Eye (tissue), 1 donor: ENCODE results near the gene CAGE1.
"Not testable (repeated sequence)": the region's sequence is repeated elsewhere in the genome, so short reads cannot be mapped to it uniquely, and the experiment has no call there.

Source experiments
- DNase-seq: peaks from one replicate; pipeline ENCODE4 v3.0.0-alpha.2; 2015

The CAGE1 gene

DNA sequence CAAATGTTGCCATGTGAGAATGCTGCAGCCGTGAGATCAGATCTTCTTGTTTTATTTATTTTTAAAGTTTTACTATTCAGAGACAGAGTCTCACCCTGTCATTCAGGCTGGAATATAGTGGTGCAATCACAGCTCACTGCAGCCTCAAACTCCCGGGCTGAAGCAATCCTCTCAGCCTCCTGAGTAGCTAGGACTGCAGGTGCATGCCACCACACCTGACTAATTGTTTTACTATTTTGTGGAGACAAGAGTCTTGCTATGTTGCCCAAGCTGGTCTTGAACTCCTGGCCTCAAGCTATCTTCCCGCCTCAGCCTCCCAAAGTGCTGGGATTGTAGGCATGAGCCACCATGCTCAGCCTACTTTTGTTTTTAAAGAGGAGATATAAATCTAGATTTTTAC, 54.0 kb downstream of the CAGE1 start:
- DNase-seq = no peak

- DNase-seq = no peak
Measured at GRCh38 chr6:7334685-7335084, 54.9 kb downstream of the CAGE1 start.

GRCh38 chr6:7332090-7332745, 57.3 kb downstream of the CAGE1 start:
- DNase-seq = no peak

GRCh38 chr6:7331452-7331851, 58.1 kb downstream of the CAGE1 start:
- DNase-seq = no peak

GRCh38 chr6:7328243-7328642, 61.3 kb downstream of the CAGE1 start:
- DNase-seq = no peak

- DNase-seq = no peak
Measured at GRCh38 chr6:7325750-7326149, 63.8 kb downstream of the CAGE1 start.

DNA sequence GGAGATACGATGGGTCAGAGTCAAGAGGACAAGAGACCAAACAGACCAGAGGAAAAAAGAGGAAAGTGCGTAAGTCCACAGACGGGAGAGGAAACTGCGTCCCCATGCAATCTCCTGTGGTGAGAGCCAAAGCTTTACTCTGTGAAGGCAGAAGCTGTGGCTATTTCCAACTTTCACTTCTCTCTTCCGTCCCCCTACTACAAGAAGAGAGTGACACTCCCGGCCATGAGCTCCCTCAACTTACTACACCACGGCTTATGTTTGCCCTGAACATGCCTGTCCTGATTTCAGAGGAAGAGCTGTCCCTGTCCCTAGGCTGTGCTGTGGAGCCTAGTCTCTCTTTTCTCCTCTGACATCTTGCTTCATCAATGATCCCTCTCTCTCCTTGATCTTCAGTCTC, 65.0 kb downstream of the CAGE1 start:
- DNase-seq = no peak

- DNase-seq = no peak
Measured at GRCh38 chr6:7323074-7323473, 66.5 kb downstream of the CAGE1 start.

DNA sequence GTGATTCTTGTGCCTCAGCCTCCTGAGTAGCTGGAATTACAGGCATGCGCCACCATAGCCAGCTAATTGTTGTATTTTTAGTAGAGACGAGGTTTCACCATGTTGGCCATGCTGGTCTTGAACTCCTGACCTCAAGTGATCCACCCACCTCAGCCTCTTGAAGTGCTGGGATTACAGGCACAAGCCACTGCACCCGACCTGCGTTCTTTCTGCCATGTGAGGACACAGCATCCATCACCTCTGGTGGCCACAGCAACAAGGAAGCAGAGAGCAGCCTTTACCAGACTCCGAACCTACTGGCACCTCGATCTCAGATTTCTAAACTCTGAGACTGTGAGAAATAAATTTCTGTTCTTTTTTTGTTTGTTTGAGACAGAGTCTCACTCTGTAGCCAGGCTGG, 67.7 kb downstream of the CAGE1 start:
- not testable (repeated sequence) for DNase-seq

GRCh38 chr6:7319406-7319805, 70.1 kb downstream of the CAGE1 start:
- not testable (repeated sequence) for DNase-seq

- no peak for DNase-seq
Measured at GRCh38 chr6:7317538-7317937, 72.0 kb downstream of the CAGE1 start.

DNA sequence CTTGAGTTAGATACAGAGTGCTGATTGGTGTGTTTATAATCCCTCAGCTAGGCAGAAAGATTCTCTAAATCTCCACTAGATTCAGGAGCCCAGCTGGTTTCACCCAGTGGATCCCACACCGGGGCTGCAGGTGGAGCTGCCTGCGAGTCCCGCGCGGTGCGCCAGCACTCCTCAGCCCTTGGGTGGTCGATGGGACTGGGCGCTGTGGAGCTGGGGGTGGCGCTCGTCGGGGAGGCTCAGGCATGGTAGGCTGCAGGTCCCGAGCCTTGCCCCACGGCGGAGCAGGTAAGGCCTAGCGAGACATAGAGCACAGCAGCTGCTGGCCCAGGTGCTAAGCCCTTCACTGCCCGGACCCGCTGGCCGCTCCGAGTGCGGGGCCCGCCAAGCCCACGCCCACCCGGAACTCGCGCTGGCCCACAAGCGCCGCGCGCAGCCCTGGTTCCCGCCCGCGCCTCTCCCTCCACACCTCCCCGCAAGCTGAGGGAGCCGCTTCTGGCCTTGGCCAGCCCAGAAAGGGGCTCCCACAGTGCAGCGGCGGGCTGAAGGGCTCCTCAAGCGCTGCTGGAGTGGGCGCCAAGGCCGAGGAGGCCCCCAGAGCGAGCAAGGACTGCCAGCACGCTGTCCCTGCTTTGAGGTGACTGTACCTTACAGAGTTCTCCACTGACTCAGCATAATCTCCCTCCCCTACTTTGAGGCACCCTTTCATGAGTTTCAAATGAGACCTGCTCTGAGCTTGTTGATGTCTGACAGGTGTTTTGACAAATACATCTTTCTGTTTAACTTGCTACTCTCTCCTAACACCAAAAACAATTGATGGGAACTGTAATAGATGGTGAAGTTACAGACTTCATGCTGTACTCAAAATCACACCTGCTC, 72.6 kb downstream of the CAGE1 start:
- DNase-seq = no peak

GRCh38 chr6:7315948-7316365, 73.6 kb downstream of the CAGE1 start:
- no peak for DNase-seq

- DNase-seq = not testable (repeated sequence)
Measured at GRCh38 chr6:7315087-7315947, 74.2 kb downstream of the CAGE1 start.

- no peak for DNase-seq
Measured at GRCh38 chr6:7314414-7314813, 75.1 kb downstream of the CAGE1 start.

- DNase-seq = no peak
Measured at GRCh38 chr6:7313505-7314165, 75.9 kb downstream of the CAGE1 start.

DNA sequence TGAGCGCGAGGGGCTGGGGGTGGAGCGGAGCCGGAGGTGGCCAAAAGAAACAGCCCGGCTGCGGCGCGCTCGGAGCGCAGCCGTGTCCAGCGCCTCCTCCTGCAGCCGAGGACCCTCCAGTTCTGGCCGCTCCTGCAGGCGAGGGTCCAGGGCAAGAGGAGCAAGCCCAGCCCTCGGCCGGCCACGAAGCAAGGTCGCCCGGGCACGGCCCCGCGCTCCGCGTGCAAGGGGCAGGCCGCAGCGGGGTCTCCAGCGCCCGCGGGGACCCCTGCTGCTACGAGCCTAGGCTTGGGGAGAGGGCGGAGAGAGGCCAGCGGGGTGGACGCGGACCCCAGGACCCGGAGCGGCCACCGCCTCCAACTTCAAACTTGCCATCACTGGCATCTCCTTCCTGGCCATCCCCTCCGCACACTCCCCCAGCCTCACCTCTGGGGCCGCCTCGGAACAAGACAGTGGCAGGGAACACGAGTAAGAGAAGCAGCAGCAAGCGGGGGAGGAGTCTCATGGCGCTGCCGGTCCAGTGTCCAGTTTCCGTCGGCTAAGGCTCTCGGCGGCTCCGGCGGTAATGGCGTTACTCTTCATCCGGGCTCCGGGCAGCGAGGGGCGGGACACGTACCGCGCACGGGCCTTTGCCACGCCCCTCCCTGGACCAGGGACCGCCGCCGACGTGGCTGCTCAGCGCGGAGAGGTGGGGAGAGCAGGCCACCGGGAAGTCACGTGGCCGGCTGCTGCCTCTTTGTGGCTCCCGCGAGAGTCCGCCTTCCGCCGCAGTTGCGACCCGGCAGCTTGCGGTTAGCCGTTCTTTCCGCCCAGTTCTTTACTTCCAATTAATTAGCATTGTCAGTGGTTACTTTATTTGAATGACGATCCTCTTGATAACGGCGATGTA, 76.7 kb downstream of the CAGE1 start, which contains the start of gene SSR1:
Gene SSR1, minus strand, starts transcription at position 584 of the 889 bp plus-strand sequence. Its CDS starts 79 bp downstream, at position 505.
- peak; percentile 98 for DNase-seq

DNA sequence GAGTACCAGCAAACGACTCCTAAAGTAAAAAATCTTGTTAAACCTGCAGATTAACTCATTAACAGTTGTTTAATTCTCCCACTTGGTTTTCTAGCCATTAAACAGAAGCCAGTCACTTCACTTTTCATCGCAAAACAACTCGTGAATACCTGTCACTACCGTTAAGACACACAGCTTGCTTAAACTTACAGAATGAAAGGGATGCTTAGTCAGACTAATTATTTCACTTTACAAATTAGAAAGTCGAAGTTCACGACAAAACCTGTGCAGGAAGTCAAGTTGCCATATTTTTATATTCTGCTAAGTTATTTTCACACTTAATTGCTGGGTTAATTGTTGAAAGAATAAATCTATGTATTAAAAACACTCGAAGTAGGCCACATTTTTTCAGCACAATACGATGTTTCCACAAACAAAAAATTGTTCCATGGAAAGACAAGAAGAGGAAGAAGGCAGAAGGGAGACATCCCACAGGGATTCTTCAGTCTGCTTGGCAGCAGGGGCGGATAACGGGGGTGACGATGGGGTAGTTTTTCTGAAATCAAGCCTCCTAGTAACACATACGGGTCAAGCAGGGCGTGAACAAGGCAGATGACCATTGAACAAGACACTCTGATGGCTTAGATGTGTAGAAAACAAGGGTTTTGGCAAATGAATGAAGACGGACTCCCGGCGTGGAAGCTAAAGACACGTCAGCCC, 77.5 kb downstream of the CAGE1 start:
- DNase-seq = peak; percentile 81

- DNase-seq = peak; percentile 11
Measured at GRCh38 chr6:7311176-7311575, 78.4 kb downstream of the CAGE1 start.

GRCh38 chr6:7309050-7309449, 80.5 kb downstream of the CAGE1 start:
- DNase-seq = no peak

- DNase-seq = no peak
Measured at GRCh38 chr6:7307533-7307932, 82.0 kb downstream of the CAGE1 start.
